MM.1S (cell line): ENCODE results near the gene USP32.

ENCODE experiments used
- CTCF ChIP-seq: fragments of 300-600 bp; sonication (generic); IDR thresholded peaks from 2 replicates; pipeline ENCODE4 v1.5.1; 2016; ENCODE audit warnings: antibody characterized with exemption, low read length, mixed read lengths
- EZH2 ChIP-seq: fragments of 300-600 bp; sonication (generic); optimal IDR thresholded peaks from 2 replicates; pipeline ENCODE3; 2017; ENCODE audit warnings: low read depth, mild to moderate bottlenecking, antibody characterized with exemption, low read length, mixed read lengths

GRCh38 chr17:60410001-60410400, 18.1 kb upstream of the USP32 start:
- TF ChIP-seq CTCF (no peak), EZH2 (no peak)
